Tibial artery (tissue), 4 donors: Measurements from ENCODE around the gene TMEM54.

Source experiments
- DNase-seq, 2 donors: peaks; one replicate each; pipeline ENCODE4 v3.0.0-alpha.2; 2019
- H3K27ac ChIP-seq, 2 donors: fragments of 200-600 bp; sonication (generic) in 1 of 2; 1 replicate in 1 of 2; 2 replicates in 1 of 2; pipeline ENCODE4 v1.5.1; 2018 to 2019; ENCODE audit warnings: mild to moderate bottlenecking in 1 of 2
- H3K27me3 ChIP-seq, 2 donors: fragments of 200-600 bp; sonication (generic) in 1 of 2; one replicate each; pipeline versions ENCODE4 v1.5.1 to v1.6.0; 2016 to 2019
- H3K36me3 ChIP-seq, 3 donors: fragments of 200-600 bp; sonication (generic) in 2 of 3; one replicate each; pipeline ENCODE4 v1.5.1; 2016 to 2019; ENCODE audit warnings: mild to moderate bottlenecking in 2 of 3
- H3K4me1 ChIP-seq, 4 donors: fragments of 200-600 bp; sonication (generic) in 2 of 4; 1 replicate in 3 of 4; 2 replicates in 1 of 4; pipeline ENCODE4 v1.5.1; 2016 to 2019
- H3K4me3 ChIP-seq, 2 donors: fragments of 200-600 bp; sonication (generic) in 1 of 2; 1 replicate in 1 of 2; 2 replicates in 1 of 2; pipeline ENCODE4 v1.5.1; 2018 to 2019; ENCODE audit warnings: mild to moderate bottlenecking in 2 of 2
- H3K9me3 ChIP-seq, 3 donors: fragments of 200-600 bp; sonication (generic) in 1 of 3; one replicate each; pipeline ENCODE4 v1.5.1; 2016 to 2019
- intact Hi-C: fragments of 100-400 bp; cut with DNase I; formaldehyde crosslinking; loops from one replicate; pipeline ENCODE4 v1.15.0; 2023; ENCODE audit warnings: low total_unique reads
- TF ChIP-seq, protein P1 (sequence below), 2 experiments: fragments of 200-600 bp in 1 of 2; fragments of 450-650 bp in 1 of 2; IDR thresholded peaks; one replicate each; pipeline ENCODE4 v1.5.1; 2017 to 2019; ENCODE audit warnings: antibody characterized with exemption in 2 of 2, mild to moderate bottlenecking in 1 of 2, moderate library complexity in 1 of 2

The TMEM54 gene

GRCh38 chr1:32877211-32878110 is 23.7 kb downstream of the TMEM54 start:
- intact Hi-C loops = no loop called here
- H3K36me3 ChIP-seq = no peaks in the 10 kb centered on the region
- DNase-seq = peak in 1 of 2 donors; percentile 41
- peaks cover 0 to 19% of the 10 kb centered on the region in 2 donors for H3K27me3 ChIP-seq
- no peak overlapping the region for H3K27ac ChIP-seq
- no peaks in the 10 kb centered on the region for H3K9me3 ChIP-seq
- TF ChIP-seq, protein P1, sequence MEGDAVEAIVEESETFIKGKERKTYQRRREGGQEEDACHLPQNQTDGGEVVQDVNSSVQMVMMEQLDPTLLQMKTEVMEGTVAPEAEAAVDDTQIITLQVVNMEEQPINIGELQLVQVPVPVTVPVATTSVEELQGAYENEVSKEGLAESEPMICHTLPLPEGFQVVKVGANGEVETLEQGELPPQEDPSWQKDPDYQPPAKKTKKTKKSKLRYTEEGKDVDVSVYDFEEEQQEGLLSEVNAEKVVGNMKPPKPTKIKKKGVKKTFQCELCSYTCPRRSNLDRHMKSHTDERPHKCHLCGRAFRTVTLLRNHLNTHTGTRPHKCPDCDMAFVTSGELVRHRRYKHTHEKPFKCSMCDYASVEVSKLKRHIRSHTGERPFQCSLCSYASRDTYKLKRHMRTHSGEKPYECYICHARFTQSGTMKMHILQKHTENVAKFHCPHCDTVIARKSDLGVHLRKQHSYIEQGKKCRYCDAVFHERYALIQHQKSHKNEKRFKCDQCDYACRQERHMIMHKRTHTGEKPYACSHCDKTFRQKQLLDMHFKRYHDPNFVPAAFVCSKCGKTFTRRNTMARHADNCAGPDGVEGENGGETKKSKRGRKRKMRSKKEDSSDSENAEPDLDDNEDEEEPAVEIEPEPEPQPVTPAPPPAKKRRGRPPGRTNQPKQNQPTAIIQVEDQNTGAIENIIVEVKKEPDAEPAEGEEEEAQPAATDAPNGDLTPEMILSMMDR (IDR thresholded peaks at IDR 0.05) = no peak
- H3K4me1 ChIP-seq = peaks cover 0 to 38% (median 28%) of the 10 kb centered on the region in 4 donors
- H3K4me3 ChIP-seq = no peak overlapping the region

DNA sequence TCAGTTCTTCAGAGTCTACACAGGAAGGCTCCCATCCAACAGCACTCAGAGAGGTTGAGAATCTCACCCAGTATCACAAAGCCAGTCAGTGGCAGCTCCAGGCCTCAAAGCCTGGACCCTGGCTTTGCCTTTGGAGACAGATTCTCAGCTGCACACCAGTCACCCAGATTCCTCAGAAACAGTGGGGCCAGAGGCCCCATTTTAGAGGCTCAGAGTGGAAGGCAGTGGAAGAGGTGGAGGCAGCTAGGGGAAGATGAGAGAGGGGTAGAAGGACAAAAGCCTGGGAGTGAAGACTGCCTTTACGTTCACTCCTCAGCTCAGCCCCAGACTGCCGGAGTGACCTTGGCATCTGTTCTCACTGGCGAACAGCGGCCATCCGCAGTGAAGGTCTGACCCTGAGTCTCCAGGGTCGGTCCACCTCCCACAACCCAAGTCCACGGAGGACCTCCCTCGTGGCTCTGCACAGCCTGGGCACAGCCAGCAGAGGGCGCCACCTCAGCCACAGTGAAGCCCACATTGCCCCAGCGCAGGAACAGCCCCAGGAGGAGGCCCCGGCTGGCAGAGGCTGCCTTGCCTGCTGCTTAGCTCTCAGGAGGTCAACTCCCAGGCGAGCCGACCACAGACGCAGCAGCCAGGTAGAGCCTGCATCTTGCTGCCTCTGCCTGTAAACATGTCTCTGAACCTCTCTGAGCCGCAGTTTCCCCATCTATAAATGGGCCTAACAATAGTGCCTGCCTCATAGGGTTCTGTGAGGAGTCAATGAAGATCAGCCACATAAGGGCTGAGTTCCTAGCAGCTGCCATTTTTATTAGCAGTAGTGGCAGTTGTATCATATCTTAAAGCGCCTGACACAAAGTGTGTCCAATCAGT is 24.6 kb downstream of the TMEM54 start:
- H3K4me1 ChIP-seq = peaks cover 0 to 38% (median 26%) of the 10 kb centered on the region in 4 donors
- no peak overlapping the region for H3K4me3 ChIP-seq
- TF ChIP-seq, protein P1 (IDR thresholded peaks at IDR 0.05) = peak; percentile 60 to 75
- no peak overlapping the region for H3K27ac ChIP-seq
- no peaks in the 10 kb centered on the region for H3K9me3 ChIP-seq
- no peaks in the 10 kb centered on the region for H3K36me3 ChIP-seq
- DNase-seq = peak in 1 of 2 donors; percentile 69
- H3K27me3 ChIP-seq = peaks cover 0 to 19% of the 10 kb centered on the region in 2 donors
- intact Hi-C loops = no loop called here

DNA sequence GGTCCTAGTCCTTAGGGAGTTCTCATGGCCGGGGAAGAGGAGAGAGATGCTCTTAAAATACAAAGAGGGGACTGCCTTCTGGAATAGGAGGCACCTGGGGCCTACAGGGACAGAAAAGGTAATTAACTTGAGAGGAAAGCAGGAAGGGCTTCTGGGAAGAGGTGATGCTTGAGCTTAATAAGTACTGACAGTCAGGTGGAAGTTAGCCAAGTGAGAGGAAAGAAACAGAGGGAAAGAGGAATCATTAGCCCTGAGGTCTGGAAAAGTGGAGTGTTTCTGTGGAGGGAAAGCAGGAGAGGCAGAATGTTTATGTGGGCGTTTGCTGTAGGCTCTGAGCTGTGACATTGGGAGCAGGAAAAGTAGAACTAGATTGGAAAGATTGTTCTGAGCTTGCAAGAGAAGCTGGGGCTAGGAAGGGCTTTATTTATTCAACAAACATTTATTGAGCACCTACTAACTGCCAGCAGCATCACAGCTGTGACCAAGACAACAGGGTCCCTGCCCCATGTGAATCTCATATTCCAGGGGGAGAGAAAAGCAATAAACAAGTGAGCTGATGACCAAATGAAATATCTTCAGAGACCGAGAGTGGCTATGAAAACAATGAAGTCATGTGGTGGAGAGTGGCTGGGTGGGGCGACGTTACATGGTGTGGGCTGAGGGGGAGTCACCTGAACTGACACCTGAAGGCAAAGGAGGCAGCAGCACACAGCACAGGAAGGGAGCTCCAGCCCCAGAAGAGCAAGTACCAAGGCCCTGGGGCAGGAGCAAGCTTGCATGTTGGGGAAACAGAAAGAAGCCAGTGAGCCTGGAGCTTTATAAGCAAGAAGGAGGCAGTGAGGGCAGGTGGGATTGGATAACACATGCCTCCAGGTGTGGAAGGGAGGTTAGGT is 26.1 kb downstream of the TMEM54 start:
- peak in 1 of 2 donors; percentile 42 for DNase-seq
- intact Hi-C loops = loop anchor here (5.0 kb wide), 2 partner anchors 48 to 163 kb away; no protein-coding TSS in a partner anchor
- Histone ChIP-seq H3K27me3 (peaks cover 0 to 19% of the 10 kb centered on the region in 2 donors), H3K27ac (no peak overlapping the region), H3K4me1 (peaks cover 0 to 44% (median 29%) of the 10 kb centered on the region in 4 donors), H3K4me3 (no peak overlapping the region), H3K9me3 (no peaks in the 10 kb centered on the region), H3K36me3 (no peaks in the 10 kb centered on the region)
- TF ChIP-seq, protein P1 (IDR thresholded peaks at IDR 0.05) = no peak

- no peak overlapping the region for H3K4me3 ChIP-seq
- no peaks in the 10 kb centered on the region for H3K9me3 ChIP-seq
- intact Hi-C loops = loop anchor here (5.0 kb wide), 2 partner anchors 46 to 161 kb away; no protein-coding TSS in a partner anchor
- TF ChIP-seq, protein P1 (IDR thresholded peaks at IDR 0.05) = no peak
- peaks cover 0 to 19% of the 10 kb centered on the region in 2 donors for H3K27me3 ChIP-seq
- H3K4me1 ChIP-seq = peaks cover 0 to 47% (median 33%) of the 10 kb centered on the region in 4 donors
- H3K36me3 ChIP-seq = no peaks in the 10 kb centered on the region
- no peak overlapping the region for H3K27ac ChIP-seq
- DNase-seq = peak; percentile 5 to 47
Measured at GRCh38 chr1:32873484-32873883, 27.7 kb downstream of the TMEM54 start.

- peaks cover 0 to 15% of the 10 kb centered on the region in 2 donors for H3K27me3 ChIP-seq
- H3K27ac ChIP-seq = no peak overlapping the region
- no peaks in the 10 kb centered on the region for H3K9me3 ChIP-seq
- H3K4me3 ChIP-seq = no peak overlapping the region
- peak; percentile 8 to 62 for DNase-seq
- no peaks in the 10 kb centered on the region for H3K36me3 ChIP-seq
- TF ChIP-seq, protein P1 (IDR thresholded peaks at IDR 0.05) = no peak
- intact Hi-C loops = loop anchor here (5.0 kb wide), 2 partner anchors 45 to 160 kb away; no protein-coding TSS in a partner anchor
- peaks cover 0 to 38% (median 27%) of the 10 kb centered on the region in 4 donors for H3K4me1 ChIP-seq
Measured at GRCh38 chr1:32872192-32872460, 29.1 kb downstream of the TMEM54 start.
